IPS DF 19.7 (cell line): ENCODE data around the gene AUNIP.

ENCODE experiments used
- DNase-seq: peaks from one replicate; pipeline ENCODE4 v3.0.0-alpha.2; 2013; ENCODE audit warnings: low read depth, low spot score

Gene AUNIP

DNA sequence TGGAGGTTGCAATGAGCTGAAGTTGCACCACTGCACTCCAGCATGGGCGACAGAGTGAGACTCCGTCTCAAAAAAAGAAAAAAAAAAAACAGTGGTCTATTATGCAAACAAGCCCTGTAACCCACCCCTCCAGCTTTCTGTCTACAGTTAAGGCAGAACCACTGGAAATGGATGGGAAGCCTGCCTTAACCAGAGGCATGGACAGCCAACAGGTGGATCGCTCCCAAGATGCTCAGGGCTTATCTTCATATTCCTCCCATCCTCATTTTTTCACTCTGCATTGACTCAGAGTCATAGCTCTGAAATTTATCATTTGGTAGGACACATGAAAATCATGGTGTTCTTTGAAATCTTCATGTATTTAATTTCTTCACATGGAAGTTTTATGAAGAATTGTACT lies 30.8 kb downstream of the AUNIP start:
- no peak for DNase-seq

DNA sequence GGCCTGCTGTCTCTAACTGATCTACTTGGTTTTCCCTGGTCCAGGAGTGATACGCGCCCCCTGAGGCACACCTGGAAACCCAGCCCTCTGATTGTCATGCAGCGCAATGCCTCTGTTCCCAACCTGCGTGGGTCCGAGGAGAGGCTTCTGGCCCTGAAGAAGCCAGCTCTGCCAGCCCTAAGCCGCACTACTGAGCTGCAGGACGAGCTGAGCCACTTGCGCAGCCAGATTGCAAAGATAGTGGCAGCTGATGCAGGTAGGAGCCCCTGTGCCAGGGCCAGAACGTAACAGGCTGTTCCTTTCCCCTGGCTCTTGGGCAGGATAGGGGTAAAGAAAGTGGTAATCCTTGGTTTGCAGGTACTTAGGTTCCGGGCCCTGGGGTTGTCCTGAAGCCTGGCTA lies 32.7 kb downstream of the AUNIP start:
- no peak for DNase-seq

DNA sequence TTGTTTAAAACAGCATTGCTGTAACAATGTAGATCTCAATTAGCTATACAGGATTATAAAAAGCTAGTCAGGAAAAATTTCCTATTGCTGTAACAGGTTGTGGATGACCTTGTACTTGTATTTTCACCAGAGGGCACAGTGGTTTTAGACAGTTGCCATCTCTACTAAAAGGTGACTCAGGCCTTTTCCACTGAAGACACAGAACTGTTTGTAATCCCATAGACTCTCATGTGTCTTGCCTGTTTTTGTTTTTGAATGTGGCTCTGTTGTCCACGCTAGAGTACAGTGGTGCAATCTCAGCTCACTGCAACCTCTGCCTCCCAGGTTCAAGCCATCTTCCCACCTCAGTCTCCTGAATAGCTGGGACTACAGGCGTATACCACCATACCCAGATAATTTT lies 33.7 kb downstream of the AUNIP start:
- DNase-seq: no peak

DNA sequence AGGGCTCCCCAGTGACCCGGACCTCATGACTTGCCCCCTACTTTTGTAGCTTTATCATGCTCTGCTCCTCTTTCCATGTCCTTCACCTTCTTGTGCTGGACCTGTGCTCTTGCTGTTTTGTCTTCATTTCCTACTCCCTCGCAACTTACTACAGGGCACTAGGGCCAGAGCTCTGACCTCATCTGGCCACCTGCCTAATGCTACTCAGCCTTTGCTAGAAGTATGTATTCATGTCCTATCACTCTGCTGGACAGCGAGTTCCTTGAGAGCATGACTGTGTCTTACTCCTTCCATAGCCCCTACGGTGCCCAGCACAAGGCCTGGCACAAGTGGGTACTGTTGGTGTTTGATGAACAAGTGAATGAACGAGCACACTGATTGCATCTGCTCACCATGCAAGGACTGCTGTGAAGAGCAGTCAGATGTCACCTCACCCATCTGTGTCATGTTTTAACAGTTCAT lies 37.6 kb downstream of the AUNIP start:
- DNase-seq: no peak

DNA sequence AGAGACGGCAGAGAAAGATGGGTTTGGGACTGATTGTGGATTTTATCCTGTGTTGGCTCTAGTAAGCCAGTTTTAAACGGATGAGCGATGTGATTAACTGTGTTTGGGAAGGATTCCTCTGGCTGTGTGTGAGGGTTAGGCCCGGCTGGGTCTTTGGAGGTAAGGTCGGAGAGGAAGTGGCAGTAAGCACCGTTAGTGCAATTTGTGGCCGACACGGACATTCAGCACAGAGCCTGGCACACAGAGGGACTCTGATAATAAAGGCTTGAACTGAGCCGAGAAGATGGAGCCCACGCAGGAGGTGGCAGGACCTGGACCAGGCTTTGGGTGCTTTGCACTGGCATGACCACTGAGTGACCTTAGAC lies 38.2 kb downstream of the AUNIP start:
- DNase-seq: no peak

DNA sequence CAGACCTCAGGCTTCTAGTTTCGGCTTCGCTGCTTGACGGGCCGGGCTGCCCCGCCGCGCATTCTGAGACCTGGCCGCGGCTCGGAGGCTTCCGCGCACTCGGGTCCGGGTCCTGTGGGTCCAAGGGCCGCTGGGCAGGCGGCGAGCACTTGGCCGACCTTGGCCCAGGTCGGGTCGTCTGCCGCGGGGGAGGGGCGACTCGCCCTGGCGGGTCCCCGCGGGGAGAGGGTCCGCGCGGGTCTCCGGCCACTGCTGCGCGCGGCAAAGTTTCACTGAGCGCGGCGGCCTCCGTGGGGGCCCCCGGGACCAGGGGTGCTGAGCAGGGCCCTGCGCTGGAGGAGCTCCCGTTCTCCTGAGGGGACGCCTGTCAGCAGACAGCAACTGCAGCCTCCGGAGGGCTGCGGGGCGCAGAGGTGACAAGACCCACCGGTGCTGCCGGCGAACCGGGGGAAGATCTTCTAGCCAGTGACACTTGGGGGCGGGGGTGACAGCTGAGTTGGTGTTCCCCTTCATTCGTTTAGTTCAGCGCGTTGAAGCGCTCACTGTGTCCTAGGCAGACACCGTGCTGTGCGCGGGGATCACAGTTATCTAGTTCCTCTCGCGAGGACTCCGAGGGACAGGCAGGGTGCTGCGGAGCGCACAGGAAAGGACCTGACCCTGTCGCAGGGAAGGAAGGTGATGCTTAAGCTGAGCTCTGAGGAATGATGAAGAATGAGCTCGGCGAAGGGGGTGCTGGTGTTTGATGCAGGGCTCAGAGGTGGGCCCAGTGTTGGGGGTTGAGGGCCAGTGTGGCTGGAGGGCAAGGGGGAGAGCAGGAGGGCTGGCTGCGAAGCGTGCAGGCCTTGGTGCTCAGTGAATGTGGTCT lies 38.8 kb downstream of the AUNIP start:
- no peak for DNase-seq

DNA sequence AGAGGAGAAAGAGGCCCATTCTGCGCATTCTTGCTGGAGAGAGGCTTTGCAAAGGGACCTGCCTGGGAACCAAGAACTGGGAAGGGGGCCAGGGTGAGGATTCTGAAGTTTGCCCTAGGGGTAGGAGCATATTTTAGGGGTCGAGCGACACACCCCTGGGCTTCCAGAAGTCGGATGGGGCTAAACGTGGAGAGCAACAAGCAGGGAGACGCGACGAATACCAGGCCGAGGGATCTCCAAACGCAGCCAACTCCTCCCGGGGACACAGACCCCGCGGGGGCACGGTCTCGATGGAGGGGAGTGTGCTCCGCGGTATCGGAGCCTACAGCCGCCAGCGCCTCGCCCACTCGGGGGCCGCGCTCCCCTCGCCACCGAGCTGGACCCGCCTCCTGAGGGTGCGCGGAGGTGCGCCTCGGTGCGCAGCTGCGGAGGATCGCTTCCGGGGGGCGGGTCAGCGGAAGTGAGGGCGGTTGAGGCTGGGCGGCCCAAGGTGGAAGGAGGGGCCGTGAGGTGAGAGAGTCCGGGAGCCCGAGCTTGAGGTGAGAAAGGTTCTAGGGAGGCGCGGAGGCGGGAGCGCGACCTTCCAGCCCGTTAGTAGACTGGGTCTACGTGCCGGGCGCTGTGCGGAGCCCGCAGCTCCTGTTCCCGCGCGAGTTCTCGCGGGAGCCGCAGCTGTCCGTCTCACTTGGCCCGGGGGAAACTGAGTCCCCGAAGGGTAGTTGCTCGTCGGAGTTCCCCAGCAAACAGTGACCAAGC lies 39.6 kb downstream of the AUNIP start, which contains the start of gene MTFR1L:
MTFR1L (plus strand) TSS at position 464 of the 756 bp plus-strand sequence. CDS start 3,151 bp downstream, outside the sequence.
- no peak for DNase-seq

DNA sequence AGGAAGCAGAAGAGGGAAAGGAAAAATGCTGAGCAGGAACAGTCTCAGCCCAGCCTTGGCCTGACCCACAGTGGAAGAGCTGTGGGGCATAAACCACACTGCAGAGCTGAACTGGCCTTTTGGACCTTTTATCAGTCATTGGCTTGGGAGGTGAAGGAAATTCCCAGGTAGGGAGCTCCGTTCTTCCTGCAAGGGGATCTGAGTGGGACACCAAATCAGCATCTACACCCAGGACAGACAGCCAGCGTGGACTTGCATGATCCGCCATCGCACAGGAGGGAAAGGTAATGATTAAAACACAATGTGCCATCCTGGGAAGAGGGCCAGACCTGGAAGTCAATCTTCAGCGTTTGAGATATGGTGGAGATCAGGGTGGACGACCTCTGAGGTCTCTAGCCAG lies 40.7 kb downstream of the AUNIP start:
- DNase-seq: no peak

DNA sequence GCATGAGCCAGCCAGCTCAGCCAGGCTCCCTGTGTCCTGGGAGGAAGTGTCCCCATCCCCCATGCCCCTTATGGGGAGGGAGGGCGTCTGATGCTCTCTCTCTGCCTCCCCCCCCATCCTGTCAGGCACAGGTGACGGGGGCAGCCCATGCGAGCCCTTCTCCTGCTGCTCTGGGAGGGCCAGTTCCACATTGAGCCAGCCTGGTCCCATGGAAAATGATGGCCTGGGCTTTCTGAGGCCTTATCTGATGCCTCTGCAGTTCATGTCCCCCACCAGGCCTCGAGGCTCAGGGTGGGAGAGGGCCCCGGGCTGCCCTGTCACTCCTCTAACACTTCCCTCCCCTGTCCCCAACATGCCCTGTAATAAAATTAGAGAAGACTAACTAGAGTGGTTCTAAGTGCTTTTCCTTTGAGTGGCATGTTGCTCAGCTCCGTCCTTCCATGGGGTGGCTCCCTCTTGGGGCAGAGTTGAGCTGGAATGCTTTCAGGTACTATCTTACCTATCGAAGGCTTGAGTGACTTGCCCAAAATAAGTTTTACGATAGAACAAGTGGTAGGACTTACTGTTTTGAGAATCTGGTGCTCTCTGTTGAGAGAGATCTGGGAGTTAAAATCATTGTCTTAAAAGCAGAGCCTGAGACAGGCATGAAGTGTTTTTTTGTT lies 41.3 kb downstream of the AUNIP start:
- no peak for DNase-seq

DNA sequence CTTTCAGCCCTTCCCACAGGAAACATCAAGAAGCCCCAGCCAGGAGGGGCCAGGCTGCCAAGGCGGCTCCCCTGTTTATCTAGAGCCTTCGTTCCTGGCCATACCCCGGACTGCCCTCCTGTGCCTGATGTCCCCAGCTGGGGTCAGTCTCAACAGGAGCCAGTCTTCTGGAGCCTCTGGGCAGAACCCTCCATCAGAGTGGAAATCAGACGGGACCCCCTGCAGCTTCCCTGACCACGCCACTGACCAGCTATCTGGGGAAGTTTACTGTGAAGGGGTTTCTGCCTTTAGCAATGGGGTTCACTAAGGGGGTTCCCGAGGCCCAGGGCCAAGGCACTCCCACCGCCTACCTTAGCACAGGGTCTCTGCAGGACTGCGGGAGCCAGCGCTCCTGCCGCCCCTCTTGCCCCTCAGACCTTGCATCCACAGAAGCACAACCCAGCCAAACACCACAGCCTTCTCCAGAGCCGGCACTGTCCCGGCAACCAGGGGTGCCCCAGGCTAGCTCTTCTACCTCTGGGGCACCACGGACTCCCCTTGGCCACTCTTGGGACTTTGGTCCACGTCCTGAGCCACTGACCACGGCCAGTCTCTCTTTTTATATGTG lies 43.0 kb downstream of the AUNIP start:
- DNase-seq: no peak

DNA sequence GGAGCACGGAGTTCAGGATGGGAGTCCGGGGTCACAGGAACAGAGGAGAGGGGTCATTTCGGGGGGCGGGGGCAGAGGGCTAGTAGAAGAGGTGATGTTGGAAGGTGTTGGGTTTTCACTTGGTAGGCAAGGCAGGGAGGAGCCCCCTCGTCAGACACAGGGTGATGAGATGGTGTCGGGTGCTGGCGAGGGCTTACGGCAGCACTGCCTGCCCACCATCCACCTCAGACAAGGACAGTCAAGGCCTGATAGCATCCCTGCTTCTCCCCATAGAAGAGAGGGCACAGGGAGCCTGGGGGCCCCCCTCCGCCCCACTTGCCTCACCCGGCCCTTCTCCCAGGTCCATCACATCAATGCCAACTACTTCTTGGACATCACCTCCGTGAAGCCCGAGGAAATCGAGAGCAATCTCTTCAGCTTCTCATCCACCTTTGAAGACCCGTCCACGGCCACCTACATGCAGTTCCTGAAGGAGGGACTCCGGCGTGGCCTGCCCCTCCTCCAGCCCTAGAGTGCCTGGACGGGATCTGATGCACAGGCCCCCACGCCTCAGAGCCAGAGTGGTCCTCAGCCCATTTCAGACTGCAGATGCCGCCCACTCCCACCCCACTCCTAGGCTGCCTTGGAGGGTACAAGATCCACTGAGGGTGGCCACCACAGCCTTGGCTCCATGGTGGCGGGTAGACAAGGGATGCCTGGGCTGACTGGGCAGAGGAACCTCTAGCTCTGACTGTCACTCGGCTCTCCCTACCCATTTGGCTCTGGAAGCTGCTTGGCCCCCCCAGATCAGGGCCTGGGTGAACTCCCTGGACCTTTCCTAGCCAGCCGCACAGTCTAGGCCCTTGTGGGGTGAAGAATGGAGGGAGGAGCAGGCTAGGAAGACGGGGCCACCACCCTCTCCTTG lies 43.8 kb downstream of the AUNIP start:
- DNase-seq: no peak

DNA sequence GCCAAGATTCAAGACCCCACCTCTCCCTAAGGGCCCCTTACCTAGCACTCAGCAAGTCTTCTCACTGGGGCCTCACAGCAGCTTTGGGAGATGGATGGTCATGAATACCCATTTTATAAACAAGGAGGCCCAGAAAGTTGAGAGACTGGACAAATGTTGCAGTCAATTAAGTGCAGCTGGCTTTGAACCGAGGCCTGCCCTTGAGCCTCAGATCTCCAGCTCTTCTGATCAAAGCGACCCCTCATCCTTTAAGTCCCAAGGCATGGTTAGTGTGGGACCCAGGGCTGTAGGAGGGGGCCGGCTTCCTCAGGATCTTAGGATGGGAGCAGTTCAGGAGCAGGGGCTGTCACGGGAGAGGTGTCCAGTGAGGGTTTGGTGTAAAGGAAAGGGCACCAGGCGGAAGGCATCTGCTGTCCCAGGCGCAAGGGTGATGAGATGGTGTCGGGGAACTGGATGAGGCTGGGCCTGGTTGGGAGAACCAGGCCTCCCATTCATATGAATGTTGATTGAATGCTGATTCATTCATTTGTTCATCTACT lies 44.6 kb downstream of the AUNIP start:
- no peak for DNase-seq

DNA sequence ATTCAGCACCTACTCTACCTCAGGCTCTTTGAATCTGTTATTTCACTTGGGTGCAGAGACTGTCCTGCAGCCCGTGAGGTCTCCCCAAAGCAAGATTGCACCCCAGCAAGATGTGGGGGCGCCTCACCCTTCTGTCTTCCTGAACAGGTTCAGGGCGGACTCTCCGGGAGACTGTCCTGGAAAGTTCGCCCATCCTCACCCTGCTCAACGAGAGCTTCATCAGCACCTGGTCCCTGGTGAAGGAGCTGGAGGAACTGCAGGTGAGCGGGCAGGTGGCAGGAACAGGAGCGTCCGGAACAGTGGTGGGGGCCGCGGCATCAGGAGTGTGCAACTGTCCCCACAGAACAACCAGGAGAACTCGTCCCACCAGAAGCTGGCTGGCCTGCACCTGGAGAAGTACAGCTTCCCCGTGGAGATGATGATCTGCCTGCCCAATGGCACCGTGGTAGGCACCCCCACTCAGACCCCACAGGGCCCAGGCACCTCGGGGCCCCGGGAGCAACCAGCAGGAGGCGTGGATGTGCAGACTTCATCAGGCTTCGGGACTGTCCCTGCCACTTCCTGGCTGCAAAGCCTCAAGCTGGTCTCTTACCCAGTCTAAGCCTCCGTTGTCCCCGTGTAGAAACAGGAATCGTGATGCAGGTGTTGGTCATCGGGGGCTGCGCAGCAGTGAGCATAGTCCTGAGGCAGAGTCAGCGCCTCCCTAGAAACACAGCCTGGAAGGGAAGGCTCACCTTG lies 45.4 kb downstream of the AUNIP start:
- DNase-seq: no peak

DNA sequence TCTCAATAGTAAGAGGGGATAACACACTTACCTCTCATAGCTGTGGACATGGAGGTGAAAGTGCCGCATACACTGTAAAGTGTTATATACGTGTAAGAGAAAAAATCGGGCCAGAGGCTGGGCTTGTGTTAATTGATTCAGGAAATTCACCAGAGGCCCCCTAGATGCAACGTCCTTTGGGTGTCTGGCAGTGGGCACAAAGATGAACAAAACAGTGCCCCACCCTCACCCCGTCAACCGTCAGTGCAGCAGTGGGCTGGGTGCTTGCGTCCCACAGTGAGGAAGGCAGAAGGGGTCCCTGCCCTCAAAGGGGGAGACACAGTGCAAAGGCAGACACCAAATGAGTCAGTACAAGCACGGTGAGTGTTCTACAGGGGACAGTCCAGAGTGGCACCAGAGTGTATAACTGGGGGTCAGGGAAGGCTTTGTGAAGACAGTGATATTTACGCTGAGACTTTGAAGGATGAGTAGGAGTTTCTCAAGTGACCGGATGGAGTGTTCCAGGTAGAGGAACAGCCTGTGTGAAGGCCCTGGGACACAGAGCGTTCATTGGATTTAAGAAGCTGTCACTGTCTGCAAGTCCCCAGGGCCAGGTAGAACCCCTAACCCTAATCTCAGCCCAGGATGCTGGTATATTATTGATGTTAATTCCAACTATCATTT lies 46.1 kb downstream of the AUNIP start:
- DNase-seq: no peak

DNA sequence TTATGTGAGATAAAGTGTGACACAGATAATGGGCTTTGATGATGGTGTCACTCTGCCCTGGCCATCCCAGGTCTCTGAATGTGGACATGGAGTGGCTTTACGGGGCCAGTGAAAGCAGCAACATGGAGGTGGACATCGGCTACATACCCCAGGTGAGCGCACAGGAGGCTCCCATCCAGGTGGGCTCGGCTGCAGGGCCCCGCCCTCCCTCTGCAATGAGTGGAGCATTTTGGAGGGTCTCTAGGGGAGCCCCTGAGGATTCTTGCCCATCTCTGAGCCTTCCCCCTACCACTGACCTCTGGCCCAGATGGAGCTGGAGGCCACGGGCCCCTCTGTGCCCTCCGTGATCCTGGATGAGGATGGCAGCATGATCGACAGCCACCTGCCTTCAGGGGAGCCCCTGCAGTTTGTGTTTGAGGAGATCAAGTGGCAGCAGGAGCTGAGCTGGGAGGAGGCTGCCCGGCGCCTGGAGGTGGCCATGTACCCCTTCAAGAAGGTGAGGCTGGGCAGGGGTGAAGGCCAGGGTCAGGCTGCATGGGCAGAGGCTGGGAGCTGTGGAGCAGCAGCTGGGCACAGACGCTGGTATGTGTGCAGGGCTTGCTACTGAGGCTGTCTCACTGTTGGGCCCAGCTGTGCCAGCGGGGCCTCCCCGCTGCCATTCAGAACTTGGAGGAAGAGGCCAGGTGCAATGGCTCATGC lies 47.7 kb downstream of the AUNIP start:
- no peak for DNase-seq

DNA sequence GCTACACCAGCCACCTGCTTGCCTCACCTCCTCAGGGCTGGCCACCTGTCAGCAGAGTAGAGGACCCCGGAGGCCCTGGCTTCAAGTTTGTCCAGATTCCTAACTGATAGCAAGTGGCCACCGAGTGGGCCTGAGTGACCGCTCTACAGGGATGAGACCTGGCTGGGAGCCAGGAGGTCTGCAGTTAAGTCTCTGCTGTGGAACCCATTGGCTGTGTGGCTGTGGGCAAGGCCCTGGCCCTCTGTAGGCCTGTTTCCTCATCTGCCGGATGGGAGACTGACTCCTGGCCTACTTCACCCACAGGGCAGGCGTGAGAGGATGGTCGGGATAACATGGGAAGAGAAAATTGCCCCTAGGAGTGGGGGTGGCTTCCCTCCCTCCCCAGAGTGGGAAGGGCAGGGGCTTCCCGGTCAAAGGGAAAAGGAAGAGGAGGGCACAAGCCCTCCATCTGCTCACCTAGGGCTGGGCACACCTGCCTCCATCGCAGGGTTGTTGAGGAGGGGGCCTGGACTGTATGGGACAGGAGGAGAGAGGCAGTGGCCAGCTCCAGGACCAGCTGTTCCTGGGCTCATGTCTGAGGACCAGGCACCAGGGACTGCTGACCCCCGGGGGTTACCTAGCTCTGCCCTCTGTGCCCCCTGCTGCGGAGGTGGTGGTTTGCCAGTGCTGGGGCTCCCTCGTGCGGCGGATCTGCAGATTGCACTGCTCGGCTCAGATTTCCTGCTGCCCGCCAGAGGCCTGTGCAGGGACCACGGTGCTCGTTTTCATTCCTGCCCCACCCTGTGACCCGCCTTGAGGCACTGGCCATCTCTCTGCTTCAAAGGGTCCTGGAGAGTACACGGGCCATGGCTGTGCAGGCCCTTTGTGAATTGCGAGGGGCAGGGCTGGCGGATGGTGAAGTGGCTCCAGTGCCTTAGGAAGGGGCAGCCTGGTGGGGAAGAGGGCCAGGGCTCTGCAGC lies 48.6 kb downstream of the AUNIP start:
- no peak for DNase-seq

DNA sequence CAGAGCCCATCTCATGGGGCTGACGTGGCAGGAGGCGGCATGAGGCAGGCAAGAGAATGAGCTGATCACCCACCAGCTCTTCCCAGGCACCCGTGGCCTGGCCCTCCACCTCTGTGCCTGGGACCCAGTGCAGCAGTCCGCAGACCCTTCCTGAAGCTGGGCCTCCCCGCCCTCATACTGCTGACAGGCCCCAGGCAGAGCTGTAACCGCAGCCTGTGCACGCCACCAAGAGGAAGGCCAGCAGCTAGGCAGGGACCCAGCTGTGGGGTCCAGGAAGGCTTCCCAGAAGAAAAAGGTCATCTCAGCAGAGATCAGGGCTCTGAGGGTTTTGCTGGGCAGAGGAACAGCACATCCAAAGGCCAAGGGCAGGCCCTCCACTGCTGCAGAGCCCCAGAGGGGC lies 49.3 kb downstream of the AUNIP start:
- DNase-seq: no peak
